CD4-positive, alpha-beta T cell treated with Interleukin-6 for 4 hours (primary cell): ENCODE data around the gene IL23A.

Source experiments
- DNase-seq: peaks from one replicate; pipeline ENCODE4 v3.0.0-alpha.2; 2020; ENCODE audit warnings: mixed read lengths

The IL23A gene

GRCh38 chr12:56362130-56363059 is 23.7 kb downstream of the IL23A start, which contains the start of gene APOF:
Gene APOF (minus strand): TSS chr12:56362857. CDS start chr12:56362745, 112 bp downstream.
- no peak for DNase-seq

GRCh38 chr12:56366948-56367347 is 28.3 kb downstream of the IL23A start:
- DNase-seq = no peak

- no peak for DNase-seq
Observed at GRCh38 chr12:56373515-56373914, 34.8 kb downstream of the IL23A start.

GRCh38 chr12:56374726-56375597 is 36.3 kb downstream of the IL23A start:
- DNase-seq = no peak

GRCh38 chr12:56375598-56376434 is 37.1 kb downstream of the IL23A start:
- no peak for DNase-seq

GRCh38 chr12:56377310-56377988 is 38.8 kb downstream of the IL23A start:
- no peak for DNase-seq

- no peak for DNase-seq
Observed at GRCh38 chr12:56377989-56378316, 39.3 kb downstream of the IL23A start.

- no peak for DNase-seq
Observed at GRCh38 chr12:56382611-56383010, 43.9 kb downstream of the IL23A start.

- no peak for DNase-seq
Observed at GRCh38 chr12:56385873-56386272, 47.2 kb downstream of the IL23A start.

- DNase-seq = no peak
Observed at GRCh38 chr12:56387152-56387736, 48.6 kb downstream of the IL23A start.

GRCh38 chr12:56389412-56389811 is 50.7 kb downstream of the IL23A start:
- DNase-seq = no peak
